H1 (cell line): ENCODE results near the gene SCAPER. TPM values are rescaled to one million over a fixed set of nuclear protein-coding genes. Genes with fewer than 3 reads are reported as not detected.

Source experiments
- CTCF ChIA-PET: fragments of 300-600 bp; sonication (Branson Sonifier 250); formaldehyde crosslinking; loops from one replicate; lab custom pipeline; 2021; ENCODE audit not compliant: partially characterized antibody; lab: Charles Lee
- POLR2A ChIA-PET: fragments of 300-600 bp; sonication (Branson Sonifier 250); formaldehyde crosslinking; loops from one replicate; lab custom pipeline; 2021; ENCODE audit warnings: inconsistent platforms; ENCODE audit not compliant: partially characterized antibody; lab: Charles Lee
- DNase-seq, 2 experiments: peaks; one replicate each; pipeline versions ENCODE4 v3.0.0 to v3.0.0-alpha.2; 2010 to 2022; ENCODE audit warnings: low spot score in 2 of 2, low read depth in 1 of 2, mixed read lengths in 1 of 2
- FAIRE-seq: peaks from 2 replicates; lab custom pipeline; 2011; peaks lifted over from hg19 to GRCh38; lab: Jason Lieb, UNC
- H2AFZ ChIP-seq: 2 replicates; pipeline ENCODE4 v1.8.1; 2012; ENCODE audit warnings: low read length, inconsistent platforms
- H2AK5ac ChIP-seq: 2 replicates; pipeline ENCODE4 v1.6.1; 2013; ENCODE audit warnings: low read depth, low read length
- H2BK120ac ChIP-seq: replicated peaks from 2 replicates; pipeline ENCODE3; 2013; ENCODE audit warnings: low read depth, low read length, inconsistent platforms
- H2BK12ac ChIP-seq: 2 replicates; pipeline ENCODE4 v1.6.1; 2013; ENCODE audit warnings: low read depth, low read length
- H2BK15ac ChIP-seq: 2 replicates; pipeline ENCODE4 v1.6.1; 2013; ENCODE audit warnings: low read length
- H2BK20ac ChIP-seq: 2 replicates; pipeline ENCODE4 v1.6.1; 2013; ENCODE audit warnings: low read length
- H2BK5ac ChIP-seq: 2 replicates; pipeline ENCODE4 v1.6.1; 2013; ENCODE audit warnings: low read depth, low read length
- H3K14ac ChIP-seq: 2 replicates; pipeline ENCODE4 v1.6.1; 2013; ENCODE audit warnings: inconsistent platforms; ENCODE audit not compliant: insufficient read length
- H3K18ac ChIP-seq: 2 replicates; pipeline ENCODE4 v1.6.1; 2013; ENCODE audit warnings: low read length; ENCODE audit errors: extremely low read depth
- H3K23ac ChIP-seq: 2 replicates; pipeline ENCODE4 v1.6.1; 2013; ENCODE audit warnings: inconsistent platforms; ENCODE audit not compliant: insufficient read length
- H3K23me2 ChIP-seq: 2 replicates; pipeline ENCODE4 v1.6.1; 2013; ENCODE audit warnings: low read depth, low read length
- H3K27ac ChIP-seq: 2 replicates; pipeline ENCODE4 v1.6.1; 2011; ENCODE audit warnings: low read depth, low read length, inconsistent platforms
- H3K27me3 ChIP-seq, 4 experiments: replicated peaks in 1 of 4; 1 replicate in 1 of 4; 2 replicates in 3 of 4; pipeline versions ENCODE4 v1.6.1 to v1.8.1; 2011 to 2013; ENCODE audit warnings: low read length in 3 of 4, mild to moderate bottlenecking in 3 of 4, inconsistent platforms in 2 of 4, mixed read lengths in 2 of 4, moderate library complexity in 1 of 4; ENCODE audit not compliant: control insufficient read depth in 3 of 4, insufficient read depth in 3 of 4; ENCODE audit errors: extremely low read depth in 1 of 4
- H3K36me3 ChIP-seq, 4 experiments: 2 replicates each; pipeline versions ENCODE4 v1.6.1 to v1.8.1; 2011 to 2013; ENCODE audit warnings: mild to moderate bottlenecking in 4 of 4, low read length in 3 of 4, moderate library complexity in 2 of 4, control low read depth in 1 of 4, inconsistent platforms in 1 of 4; ENCODE audit not compliant: insufficient read depth in 4 of 4, control insufficient read depth in 2 of 4
- H3K4ac ChIP-seq: replicated peaks from 2 replicates; pipeline ENCODE3; 2013; ENCODE audit warnings: low read length, low read depth, mixed read lengths, inconsistent platforms; ENCODE audit not compliant: insufficient read length
- H3K4me1 ChIP-seq, 4 experiments: replicated peaks in 1 of 4; 1 replicate in 1 of 4; 2 replicates in 3 of 4; pipeline versions ENCODE4 v1.6.1 to v1.8.1; 2011 to 2013; ENCODE audit warnings: low read length in 3 of 4, inconsistent platforms in 2 of 4, mixed read lengths in 1 of 4; ENCODE audit not compliant: insufficient read depth in 4 of 4, control insufficient read depth in 3 of 4
- H3K4me2 ChIP-seq, 2 experiments: 2 replicates each; pipeline versions ENCODE4 v1.6.1 to v1.8.1; 2011 to 2013; ENCODE audit warnings: low read depth in 2 of 2, low read length in 2 of 2, control low read depth in 1 of 2, inconsistent platforms in 1 of 2, mild to moderate bottlenecking in 1 of 2; ENCODE audit not compliant: insufficient read depth in 1 of 2
- H3K4me3 ChIP-seq, 4 experiments: fragments of 200-600, 300-600 bp in 1 of 4; sonication (generic), shearing (Covaris generic), sonication (Bioruptor Twin) in 1 of 4; 2 replicates each; pipeline versions ENCODE4 v1.5.1 to v1.8.1; 2011 to 2016; ENCODE audit warnings: low read length in 4 of 4, low read depth in 3 of 4, control low read depth in 2 of 4, inconsistent platforms in 2 of 4, mild to moderate bottlenecking in 2 of 4, mixed read lengths in 1 of 4, moderate library complexity in 1 of 4; ENCODE audit not compliant: insufficient read depth in 2 of 4; ENCODE audit errors: extremely low read depth in 1 of 4
- H3K56ac ChIP-seq: replicated peaks from 2 replicates; pipeline ENCODE3; 2013; ENCODE audit warnings: low read depth, mild to moderate bottlenecking, mixed read lengths, low read length, inconsistent platforms; ENCODE audit not compliant: insufficient read length
- H3K79me1 ChIP-seq: 2 replicates; pipeline ENCODE4 v1.6.1; 2013; ENCODE audit warnings: low read depth, low read length, control low read depth
- H3K79me2 ChIP-seq, 2 experiments: 2 replicates each; pipeline versions ENCODE4 v1.6.1 to v1.8.1; 2012 to 2013; ENCODE audit warnings: low read length in 2 of 2, mild to moderate bottlenecking in 2 of 2, inconsistent platforms in 1 of 2; ENCODE audit not compliant: insufficient read depth in 2 of 2, control insufficient read depth in 1 of 2
- H3K9ac ChIP-seq, 4 experiments: replicated peaks in 1 of 4; 1 replicate in 1 of 4; 2 replicates in 3 of 4; pipeline versions ENCODE4 v1.6.1 to v1.8.1; 2011 to 2013; ENCODE audit warnings: low read depth in 3 of 4, low read length in 3 of 4, control low read depth in 2 of 4, mild to moderate bottlenecking in 2 of 4, moderate library complexity in 2 of 4, inconsistent platforms in 1 of 4; ENCODE audit errors: extremely low read depth in 1 of 4
- H3K9me3 ChIP-seq, 2 experiments: 2 replicates each; pipeline versions ENCODE4 v1.6.1 to v1.8.1; 2012 to 2013; ENCODE audit warnings: mild to moderate bottlenecking in 2 of 2, moderate library complexity in 2 of 2, control low read depth in 1 of 2, inconsistent platforms in 1 of 2, low read depth in 1 of 2, low read length in 1 of 2, mixed read lengths in 1 of 2; ENCODE audit not compliant: insufficient read depth in 2 of 2
- H4K20me1 ChIP-seq, 2 experiments: replicated peaks in 1 of 2; 2 replicates each; pipeline versions ENCODE3 to v1.8.1; 2011 to 2013; ENCODE audit warnings: inconsistent platforms in 2 of 2, low read length in 2 of 2, mild to moderate bottlenecking in 1 of 2; ENCODE audit not compliant: insufficient read depth in 2 of 2, control insufficient read depth in 1 of 2
- H4K5ac ChIP-seq: 2 replicates; pipeline ENCODE4 v1.6.1; 2013; ENCODE audit warnings: low read length, low read depth, mixed read lengths, inconsistent platforms; ENCODE audit not compliant: insufficient read length
- H4K8ac ChIP-seq: 2 replicates; pipeline ENCODE4 v1.8.0; 2013; ENCODE audit warnings: mild to moderate bottlenecking, moderate library complexity, low read length, inconsistent platforms; ENCODE audit not compliant: insufficient read depth; ENCODE audit errors: extremely low read depth
- H4K91ac ChIP-seq: replicated peaks from 2 replicates; pipeline ENCODE3; 2013; ENCODE audit warnings: low read length, mixed read lengths, inconsistent platforms; ENCODE audit not compliant: insufficient read length
- E2F6 ChIP-seq: IDR thresholded peaks from 2 replicates; pipeline ENCODE4 v1.6.1; 2012; ENCODE audit warnings: inconsistent platforms
- MAX ChIP-seq: IDR thresholded peaks from 2 replicates; pipeline ENCODE4 v1.6.1; 2012; ENCODE audit warnings: inconsistent platforms
- POLR2AphosphoS5 ChIP-seq: IDR thresholded peaks from 2 replicates; pipeline ENCODE4 v1.6.1; 2011; ENCODE audit warnings: low read depth, low read length
- TAF1 ChIP-seq: IDR thresholded peaks from 2 replicates; pipeline ENCODE4 v1.6.1; 2011; ENCODE audit warnings: mild to moderate bottlenecking, low read depth, low read length
- YY1 ChIP-seq: IDR thresholded peaks from 2 replicates; pipeline ENCODE4 v1.6.1; 2011; ENCODE audit warnings: low read depth, mild to moderate bottlenecking, low read length
- WGBS, 2 experiments: shearing (Covaris generic) in 1 of 2; methylation state at CpG; one replicate each; pipeline versions ENCODE4 v1.1.6 to v1.1.7; 2013 to 2015; ENCODE audit warnings: low lambda C conversion rate in 2 of 2, mixed read lengths in 2 of 2, inconsistent platforms in 1 of 2, low coverage in 1 of 2, missing lambda C conversion rate in 1 of 2; ENCODE audit not compliant: insufficient replicate concordance in 2 of 2, insufficient coverage in 1 of 2, insufficient read length in 1 of 2; ENCODE audit errors: extremely low coverage in 1 of 2, missing lambda C conversion rate in 1 of 2; 5-methylcytosine and 5-hydroxymethylcytosine counted together
- polyA plus RNA-seq, 7 experiments: library from polyadenylated mRNA; depleted of rRNA in 3 of 7; stranded (reverse) in 5 of 7; unstranded in 2 of 7; fragments of >200 nt in 5 of 7; fragments of 200-250 nt in 2 of 7; gene quantifications; 1 replicate in 5 of 7; 2 replicates in 1 of 7; 4 replicates in 1 of 7; pipeline versions ENCODE4 v1.2.1 to v1.2.3, GENCODE V29; 2011 to 2013; ENCODE audit warnings: missing spikeins in 2 of 7, mixed read lengths in 2 of 7
- total RNA-seq: library from RNA; stranded (reverse); fragmentation: NEBNext Ultra II Directional; extraction: Animal tissue kit (Norgen Biotek cat#: 25700); gene quantifications from 2 replicates; pipeline ENCODE4 v1.2.1, GENCODE V29; 2021

Gene SCAPER
- total and polyA plus RNA-seq, 2 of the 8 experiments (the other 6 are each of a cell fraction or from before 2014, with no cell fraction given): 1.6 to 6.8 TPM

- peak overlapping the region; percentile 38; the same call in 1 of the 2 replicates for H3K18ac ChIP-seq
- no peaks in the 10 kb centered on the region for H3K79me1 ChIP-seq
- no peak overlapping the region for H3K23ac ChIP-seq
- no peak overlapping the region for H3K56ac ChIP-seq
- no peaks in the 10 kb centered on the region for H3K27me3 ChIP-seq
- H2AK5ac ChIP-seq: no peak overlapping the region
- no peaks in the 10 kb centered on the region for H3K79me2 ChIP-seq
- H2BK5ac ChIP-seq: no peak overlapping the region
- H4K20me1 ChIP-seq: no peaks in the 10 kb centered on the region
- DNase-seq (no peak), FAIRE-seq (no peak)
- H2BK120ac ChIP-seq: no peak overlapping the region
- peaks cover 0 to 3% (median 0%) of the 10 kb centered on the region in 4 experiments; a peak in 2 of 7 replicates for H3K4me1 ChIP-seq
- H3K4ac ChIP-seq: no peak overlapping the region
- no peak overlapping the region; a peak in 1 of 4 replicates for H3K4me2 ChIP-seq
- no peak overlapping the region for H3K27ac ChIP-seq
- H2BK15ac ChIP-seq: no peak overlapping the region
- no peak overlapping the region for H3K9ac ChIP-seq
- no peak overlapping the region for H3K4me3 ChIP-seq
- H3K23me2 ChIP-seq: no peaks in the 10 kb centered on the region
- CTCF ChIA-PET: interaction anchor here (0.6 kb wide), 1 partner anchor 314 kb away, joined by 4 read pairs; no protein-coding TSS in a partner anchor
- no peak overlapping the region for H4K8ac ChIP-seq
- H4K5ac ChIP-seq: no peak overlapping the region
- 86% methylated on average over 8 of the region's 8 CpGs; no CpG with 5 or more reads in 1 of the 2 experiments for WGBS, 2 experiments
- no peak overlapping the region for H3K14ac ChIP-seq
- H2AFZ ChIP-seq: 0 out of 2 replicates have a peak overlapping the region, but pooled peaks have one; percentile 2
- no peak overlapping the region for H2BK20ac ChIP-seq
- TF ChIP-seq YY1 (0 out of 2 replicates have a peak, but pooled peaks have one; percentile 65), TAF1 (0 out of 2 replicates have a peak, but pooled peaks have one; percentile 33), POLR2AphosphoS5 (no peak), E2F6 (peak; percentile 58), MAX (peak; percentile 56; the same call in 1 of the 2 replicates)
- H3K36me3 ChIP-seq: no peaks in the 10 kb centered on the region
- H4K91ac ChIP-seq: no peak overlapping the region
- H3K9me3 ChIP-seq: no peaks in the 10 kb centered on the region
- POLR2A ChIA-PET: interaction anchor here (1.0 kb wide), 1 partner anchor 256 kb away, joined by 4 read pairs; the partner anchor contains the start of gene SCAPER
- no peak overlapping the region for H2BK12ac ChIP-seq
Observed at GRCh38 chr15:76648732-76649444, 256.3 kb downstream of the SCAPER start.
